GM21786 (cell line): ENCODE data around the gene TNFRSF1A.
"Not testable (repeated sequence)": the region's sequence is repeated elsewhere in the genome, so short reads cannot be mapped to it uniquely, and the experiment has no call there.

Experiments used
- ATAC-seq: cut with Tn5 transposase; IDR thresholded peaks from one replicate; pipeline ENCODE4 v1.9.1; 2021; ENCODE audit not compliant: unreplicated experiment

The TNFRSF1A gene

DNA sequence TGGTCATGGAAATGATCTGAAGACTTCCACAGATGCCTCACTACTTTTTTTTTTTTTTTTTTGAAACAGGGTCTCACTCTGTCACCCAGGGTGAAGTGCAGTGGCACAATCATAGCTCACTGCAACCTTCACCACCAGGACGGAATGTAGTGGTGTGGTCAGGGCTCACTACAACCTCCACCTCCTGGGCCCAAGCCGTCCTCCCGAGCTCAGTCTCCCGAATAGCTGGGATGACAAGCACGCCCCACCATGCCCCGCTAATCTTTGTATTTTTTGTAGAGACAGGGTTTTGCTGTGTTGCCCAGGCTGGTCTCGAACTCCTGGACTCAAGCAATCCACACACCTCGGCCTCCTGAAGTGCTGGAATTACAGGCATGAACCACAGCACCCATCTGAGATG lies 3.3 kb downstream of the TNFRSF1A start:
- ATAC-seq: not testable (repeated sequence)

DNA sequence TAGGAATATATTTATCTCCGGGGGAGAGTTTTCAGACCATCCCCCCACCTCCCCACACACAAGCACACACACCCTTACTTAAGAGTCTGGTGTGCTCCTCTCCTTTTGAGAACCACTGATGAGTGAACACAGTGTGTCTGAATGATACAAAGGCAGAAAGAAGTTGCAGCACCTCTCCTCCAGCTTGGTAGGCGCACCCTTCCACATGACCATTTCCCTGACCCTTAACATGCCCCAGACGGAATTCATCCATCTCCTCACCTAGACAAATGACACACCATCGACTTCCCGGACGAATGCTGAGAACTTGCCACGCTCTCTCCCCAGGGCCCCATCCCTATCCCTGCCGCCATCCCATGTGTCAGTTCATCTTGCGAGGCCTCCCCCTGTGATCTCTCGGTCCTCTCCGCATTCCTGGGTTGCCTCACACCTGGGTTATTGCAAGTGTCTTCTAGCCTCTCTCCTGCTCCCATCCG lies 3.9 kb downstream of the TNFRSF1A start:
- ATAC-seq: no peak

DNA sequence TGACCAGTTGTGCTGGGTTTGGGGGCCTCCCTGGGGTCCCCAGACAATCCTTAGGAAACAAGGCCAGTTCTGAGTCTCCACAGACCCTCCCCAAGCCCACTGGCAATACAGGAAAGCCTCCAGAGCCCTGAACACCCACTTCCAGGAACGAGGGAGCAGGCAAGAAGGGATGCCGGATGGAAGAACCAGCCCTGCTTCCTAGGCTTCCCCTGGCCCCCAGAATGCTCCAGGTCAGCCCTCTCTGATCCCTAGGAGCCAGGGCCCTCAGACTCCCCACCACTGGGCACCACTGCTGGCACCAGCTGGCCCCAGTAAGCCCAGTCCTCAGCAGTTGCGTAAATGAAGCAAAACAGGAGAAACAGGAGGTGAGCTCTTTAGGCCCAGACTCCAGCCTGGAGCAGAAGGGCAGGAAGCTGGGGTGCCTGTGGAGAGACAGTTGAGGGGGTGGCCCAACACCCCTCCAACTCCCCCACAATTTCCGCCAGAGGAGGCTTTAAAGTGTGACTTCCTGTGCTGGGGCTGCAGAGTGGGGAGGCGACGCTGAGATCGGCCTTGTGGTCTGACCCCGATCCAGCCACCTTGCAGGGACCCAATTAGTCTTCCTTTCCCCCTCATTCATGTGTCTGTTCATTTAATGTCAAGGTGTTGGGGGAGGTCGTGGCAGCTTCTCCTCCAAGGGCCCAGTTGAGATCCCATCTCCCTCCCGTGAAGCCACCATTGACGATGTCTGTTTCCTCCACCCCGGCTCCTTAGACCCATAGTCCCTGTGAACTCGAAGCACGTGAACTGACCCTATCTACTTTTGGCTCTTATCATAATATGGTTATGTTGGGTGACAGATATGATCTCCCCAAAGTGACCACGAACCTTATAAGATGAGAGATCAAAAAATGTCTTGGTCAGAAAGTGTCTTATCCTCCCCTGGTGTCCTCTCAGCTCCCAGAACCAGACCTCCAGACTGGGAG lies 4.7 kb downstream of the TNFRSF1A start:
- no peak for ATAC-seq

DNA sequence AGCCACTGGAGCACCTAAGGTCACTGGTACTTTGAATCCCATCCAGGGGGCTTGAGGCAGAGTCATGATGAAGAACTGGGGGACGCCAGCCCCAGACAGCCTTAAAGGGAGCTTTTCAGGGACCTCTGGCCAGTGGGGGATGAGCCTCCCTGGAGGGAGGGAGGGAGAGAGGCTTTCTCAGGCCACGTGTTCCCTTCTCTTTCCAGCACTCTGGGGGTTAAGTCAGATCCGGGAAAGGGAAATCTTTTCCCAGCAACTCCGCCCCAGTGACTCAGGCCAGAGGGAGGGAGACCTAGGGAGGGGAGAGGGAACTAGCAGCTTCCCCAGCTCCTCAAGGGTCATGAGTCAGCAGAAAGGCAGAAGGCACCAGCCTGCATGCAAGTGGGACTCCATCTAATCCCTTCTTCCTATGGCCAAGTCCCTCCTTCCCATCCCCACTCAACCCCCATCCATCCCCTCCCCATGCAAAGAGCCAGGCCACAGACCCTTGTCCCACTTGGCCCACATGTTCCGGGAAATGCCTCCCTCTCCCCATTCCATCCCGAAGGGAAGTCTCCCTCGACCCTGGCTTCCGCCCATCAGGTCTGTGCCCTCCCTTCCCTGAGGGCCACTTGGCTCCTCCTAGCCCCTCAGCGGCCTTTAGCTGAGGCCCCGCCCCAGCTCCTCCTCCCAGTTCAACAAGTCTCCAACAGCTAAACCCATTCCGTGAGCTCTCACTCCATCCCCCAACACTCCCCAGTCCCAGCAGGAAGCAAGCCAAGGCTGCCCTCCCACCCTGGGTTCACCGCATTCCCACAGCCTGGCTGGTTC lies 5.6 kb downstream of the TNFRSF1A start:
- no peak for ATAC-seq

DNA sequence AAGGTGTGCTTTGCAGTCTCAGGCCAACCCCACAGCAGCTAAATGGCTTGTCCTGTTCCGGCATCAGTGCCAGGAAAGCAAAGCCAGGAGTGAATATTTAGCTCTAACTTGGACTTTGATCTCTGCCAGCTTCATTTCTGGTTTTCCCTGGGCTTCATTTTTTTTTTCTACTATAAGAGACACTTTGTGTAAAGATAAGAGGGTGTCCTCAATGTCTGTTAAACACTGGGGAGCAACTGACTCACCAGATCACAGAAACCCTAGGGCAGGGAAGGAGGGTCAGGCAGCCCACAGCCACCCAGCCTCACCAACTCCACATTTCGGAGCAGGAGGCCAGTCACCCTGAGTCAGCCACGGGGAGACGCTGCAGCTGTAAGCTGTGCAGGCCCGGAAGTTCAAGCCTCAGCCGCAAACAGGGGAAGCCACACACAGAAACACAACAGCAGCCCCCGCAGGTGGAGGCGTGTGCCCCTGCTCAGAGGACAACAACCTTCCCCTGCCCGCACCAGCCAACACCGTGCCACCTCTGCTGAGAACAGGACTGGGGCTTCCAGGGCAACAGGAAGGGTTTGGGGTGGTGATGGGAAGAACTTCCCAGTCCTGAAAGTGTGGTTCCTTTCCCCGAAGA lies 6.3 kb downstream of the TNFRSF1A start:
- peak; percentile 72 for ATAC-seq

DNA sequence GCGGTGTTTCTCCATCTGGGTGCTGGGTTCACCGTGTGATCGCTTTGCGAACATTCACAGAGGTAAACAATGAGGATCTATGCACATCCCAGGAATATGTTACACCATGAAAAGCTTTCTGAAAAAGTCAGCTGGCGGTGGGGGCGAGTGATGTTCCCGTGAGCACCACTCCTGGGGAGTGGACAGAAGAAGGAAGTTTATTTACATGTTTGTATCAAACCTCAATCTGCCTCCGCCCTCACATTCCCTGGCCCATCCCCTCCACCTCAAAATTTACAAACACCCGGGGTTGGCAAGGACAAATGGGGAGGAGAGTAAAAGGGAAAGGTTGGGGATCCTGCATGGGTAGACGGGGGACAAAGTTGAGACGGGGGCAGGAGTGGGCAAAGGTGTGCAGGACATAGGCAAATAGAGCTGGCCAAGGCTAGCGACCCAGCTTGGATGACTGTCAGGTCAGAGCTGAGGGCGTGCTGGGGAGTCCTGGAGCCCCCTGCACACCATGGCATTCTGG lies 6.9 kb downstream of the TNFRSF1A start:
- no peak for ATAC-seq

DNA sequence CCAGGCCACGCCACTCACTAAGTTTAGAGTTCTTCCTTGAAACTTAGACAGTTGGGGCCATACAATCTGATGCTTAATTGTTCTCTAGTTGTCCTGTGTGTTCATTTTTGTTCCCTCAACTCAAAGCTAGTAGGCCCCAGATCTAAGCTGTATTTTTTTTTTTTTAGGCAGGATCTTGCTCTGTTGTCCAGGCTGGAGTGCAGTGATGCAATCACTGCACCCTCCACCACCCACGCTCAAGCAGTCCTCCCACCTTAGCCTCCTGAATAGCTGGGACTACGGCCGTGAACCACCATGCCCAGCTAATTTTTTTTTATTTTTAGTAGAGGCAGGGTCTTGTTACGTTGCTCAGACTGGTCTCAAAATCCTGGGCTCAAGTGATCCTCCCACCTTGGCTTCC lies 7.5 kb downstream of the TNFRSF1A start:
- no peak for ATAC-seq

DNA sequence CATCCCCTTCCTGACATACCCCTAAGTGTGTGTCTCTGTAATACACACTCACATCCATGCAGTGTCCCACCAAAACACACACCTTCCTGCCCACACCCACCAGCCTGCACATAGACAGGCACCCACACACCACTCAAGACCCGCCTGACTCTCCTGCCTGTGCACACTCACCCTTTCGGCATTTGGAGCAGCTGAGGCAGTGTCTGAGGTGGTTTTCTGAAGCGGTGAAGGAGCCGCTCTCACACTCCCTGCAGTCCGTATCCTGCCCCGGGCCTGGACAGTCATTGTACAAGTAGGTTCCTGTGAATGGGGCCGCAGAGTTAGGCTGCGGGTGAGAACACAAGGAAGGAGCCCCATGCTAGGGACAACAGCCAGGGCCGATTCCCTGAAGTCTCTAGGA lies 8.3 kb downstream of the TNFRSF1A start:
- no peak for ATAC-seq

DNA sequence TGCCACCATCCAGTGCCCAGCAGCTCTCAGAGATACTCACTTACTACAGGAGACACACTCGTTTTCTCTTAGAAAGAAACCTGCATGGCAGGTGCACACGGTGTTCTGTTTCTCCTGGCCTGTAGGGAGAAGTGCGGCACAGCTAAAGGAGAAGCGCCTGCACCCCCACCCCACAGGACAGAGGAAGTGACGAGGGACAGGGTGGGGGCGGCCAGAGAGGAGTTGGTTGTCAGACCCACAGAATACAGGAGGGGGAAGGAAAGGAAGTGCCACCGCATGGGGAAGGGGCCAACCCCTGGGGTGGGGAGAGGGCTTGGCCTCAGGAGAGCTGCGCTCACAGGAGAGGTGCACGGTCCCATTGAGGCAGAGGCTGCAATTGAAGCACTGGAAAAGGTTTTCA lies 8.8 kb downstream of the TNFRSF1A start:
- ATAC-seq: no peak

DNA sequence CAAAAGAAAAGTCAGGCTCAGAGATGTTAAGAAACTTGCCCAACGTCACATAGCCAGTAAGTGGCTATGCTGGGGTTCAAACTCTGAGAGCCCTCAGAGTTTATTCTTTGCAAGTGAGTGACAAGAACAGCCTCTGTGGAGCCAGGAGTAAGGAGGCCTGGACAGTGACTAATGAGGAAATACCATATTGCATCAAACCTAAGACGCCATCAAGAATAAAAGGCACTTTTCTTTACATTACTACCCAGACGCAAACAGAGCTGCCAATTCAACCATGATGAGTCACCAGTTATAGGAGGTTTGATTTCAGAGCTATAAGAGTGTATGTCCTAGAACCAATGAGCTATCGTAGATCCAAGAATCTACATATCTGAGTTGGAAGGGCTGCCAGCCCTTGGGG lies 9.4 kb downstream of the TNFRSF1A start:
- no peak for ATAC-seq

DNA sequence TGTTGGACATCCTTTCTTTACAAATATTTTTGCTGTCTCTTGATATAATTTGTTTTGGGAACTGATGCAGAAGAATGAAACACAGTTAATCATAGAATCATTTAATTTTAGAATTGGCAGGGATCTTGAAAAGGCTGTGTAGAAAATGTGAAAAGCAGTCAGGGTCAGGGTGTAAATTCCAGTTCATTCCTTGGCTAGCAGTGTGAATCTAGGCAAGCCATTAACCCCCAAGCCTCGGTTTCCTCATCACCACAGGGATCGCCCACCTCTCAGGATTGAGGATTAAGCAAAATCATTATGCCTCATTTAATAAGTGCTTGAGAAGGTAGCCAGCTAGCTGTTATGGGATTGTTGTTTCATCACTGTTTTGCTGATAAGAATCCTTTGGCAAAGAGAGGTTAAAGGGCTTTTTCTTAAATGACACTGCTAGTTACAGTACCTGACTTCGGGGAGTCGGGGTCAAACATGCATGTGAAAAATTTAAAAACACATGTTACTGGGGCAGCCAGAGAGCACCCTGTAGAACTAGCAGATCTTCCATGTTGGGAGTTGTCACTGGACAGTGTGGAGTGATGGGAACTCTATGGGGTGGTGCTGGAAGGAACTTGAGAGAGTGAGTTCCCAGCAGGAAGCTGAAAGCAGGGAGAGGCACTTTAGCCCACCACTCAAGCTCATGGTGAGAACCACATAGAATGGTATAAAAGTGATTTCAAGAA lies 10.7 kb downstream of the TNFRSF1A start:
- no peak for ATAC-seq

DNA sequence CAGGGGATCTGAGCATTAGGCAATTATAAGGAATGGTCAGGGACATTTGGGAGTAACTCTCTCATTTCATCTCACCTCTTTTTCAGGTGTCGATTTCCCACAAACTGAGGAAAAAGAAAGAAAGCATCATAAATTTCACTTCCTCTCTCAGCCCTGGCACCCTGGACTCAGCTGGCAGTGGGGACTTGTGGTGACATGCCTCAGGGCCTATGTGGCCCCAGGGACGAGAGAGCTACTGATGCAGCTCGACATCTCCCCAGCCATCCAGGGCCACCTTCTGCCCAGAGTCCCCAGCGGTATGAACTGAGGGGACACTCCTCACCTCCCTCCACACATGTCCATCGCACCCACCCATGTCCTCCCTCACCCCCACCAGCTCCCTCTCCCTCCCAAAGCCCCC lies 11.7 kb downstream of the TNFRSF1A start:
- peak; percentile 69 for ATAC-seq

DNA sequence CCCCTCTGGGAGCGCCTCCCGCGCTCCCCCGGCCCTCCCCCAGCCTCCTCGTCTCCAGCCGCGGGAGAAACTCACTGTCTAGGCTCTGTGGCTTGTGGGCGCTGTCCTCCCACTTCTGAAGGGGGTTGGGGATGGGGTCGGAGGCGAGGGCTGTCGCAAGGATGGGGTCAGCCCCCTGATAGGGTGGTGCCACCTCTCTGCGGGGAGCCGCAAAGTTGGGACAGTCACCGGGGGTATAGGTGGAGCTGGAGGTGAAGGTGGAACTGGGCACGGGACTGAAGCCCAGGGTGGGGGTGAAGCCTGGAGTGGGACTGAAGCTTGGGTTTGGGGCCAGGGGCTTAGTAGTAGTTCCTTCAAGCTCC lies 12.2 kb downstream of the TNFRSF1A start:
- no peak for ATAC-seq

DNA sequence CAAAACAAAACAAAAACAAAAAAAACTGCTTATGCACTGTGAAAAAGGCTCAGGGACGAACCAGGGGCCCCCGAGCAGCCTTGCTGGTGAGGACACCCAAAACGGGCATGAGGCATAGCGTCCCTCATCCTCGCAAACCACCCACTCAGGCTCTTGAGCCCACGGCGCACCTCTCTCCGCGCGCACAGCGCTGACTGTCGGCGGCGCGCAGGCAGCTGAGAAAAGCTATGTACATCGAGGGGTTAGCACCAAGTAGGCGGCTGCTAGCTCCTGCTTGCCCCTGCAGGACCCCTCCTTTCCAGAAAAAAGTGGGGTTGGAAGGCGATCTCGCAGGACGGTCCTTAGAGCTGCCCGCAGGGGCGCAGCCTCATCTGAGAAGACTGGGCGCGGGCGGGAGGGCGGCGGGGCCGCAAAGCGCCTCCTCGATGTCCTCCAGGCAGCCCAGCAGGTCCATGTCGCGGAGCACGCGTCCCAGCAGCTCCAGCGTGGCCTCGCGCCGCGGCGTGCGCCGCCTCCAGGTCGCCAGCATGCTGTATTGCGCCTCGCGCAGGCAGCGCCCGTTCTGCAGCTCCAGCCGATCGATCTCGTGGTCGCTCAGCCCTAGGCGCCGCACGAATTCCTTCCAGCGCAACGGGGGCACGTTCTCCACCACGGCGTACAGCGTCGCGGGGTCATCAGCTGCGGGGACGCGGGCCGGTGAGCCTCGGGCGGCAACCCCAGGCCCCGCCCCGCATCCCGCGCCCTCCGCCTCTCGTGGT lies 12.8 kb downstream of the TNFRSF1A start:
- ATAC-seq: no peak

DNA sequence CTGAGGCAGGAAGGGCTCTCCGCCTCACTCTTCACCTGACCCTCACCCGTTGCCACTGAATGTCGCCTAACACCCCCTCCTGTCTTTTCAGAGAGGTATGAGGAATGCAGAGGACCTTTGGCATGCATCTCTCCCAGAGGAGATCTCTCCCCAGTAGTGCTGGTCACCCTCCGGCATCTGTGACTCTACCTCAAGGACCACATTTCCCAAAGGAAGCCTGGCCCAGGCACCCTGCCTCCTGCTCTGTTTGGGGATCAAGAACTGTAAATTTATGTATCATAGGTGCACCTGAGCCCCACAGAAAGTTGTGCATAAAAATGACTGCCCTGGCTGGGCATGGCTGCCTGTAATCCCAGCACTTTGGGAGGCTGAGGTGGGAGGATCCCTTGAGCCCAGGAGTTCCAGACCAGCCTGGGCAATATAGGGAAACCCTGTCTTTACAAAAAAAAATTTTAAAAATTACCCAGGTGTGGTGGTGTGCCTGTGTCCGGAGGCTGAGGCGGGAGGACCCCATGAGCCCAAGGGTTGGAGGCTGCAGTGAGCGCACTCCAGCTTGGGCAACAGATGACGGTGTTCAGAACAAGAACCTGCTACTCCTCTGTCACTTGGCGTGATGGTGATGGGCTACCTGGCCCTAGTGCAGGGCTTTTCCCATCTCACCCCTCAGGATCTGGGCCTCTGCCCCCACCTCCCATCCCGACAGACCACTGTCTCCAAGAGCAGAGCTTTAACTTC lies 13.7 kb downstream of the TNFRSF1A start:
- no peak for ATAC-seq

DNA sequence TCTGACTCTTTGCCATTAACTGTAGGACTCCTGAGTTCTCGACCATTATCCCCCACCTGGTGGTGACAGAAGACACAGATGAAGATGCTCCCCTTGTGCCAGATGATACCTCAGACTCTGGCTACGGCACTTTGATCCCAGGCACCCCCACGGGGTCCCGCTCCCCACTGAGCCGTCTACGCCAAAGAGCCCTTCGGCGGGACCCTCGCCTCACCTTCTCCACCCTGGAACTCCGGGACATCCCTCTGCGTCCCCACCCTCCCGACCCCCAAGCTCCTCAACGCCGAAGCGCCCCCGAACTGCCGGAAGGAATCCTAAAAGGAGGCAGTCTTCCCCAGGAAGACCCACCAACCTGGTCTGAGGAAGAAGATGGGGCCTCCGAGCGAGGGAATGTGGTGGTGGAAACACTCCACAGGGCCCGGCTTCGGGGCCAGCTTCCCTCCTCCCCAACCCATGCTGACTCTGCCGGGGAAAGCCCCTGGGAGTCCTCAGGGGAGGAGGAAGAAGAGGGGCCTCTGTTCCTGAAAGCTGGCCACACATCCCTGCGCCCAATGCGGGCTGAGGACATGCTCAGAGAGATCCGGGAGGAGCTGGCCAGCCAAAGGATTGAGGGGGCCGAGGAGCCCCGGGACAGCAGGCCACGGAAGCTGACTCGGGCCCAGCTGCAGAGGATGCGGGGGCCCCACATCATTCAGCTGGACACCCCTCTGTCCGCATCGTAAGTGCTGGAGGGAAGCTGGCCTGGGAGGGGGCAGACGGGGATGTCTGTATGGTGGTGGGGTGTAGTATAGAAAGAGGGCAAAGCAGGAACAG lies 14.4 kb downstream of the TNFRSF1A start:
- no peak for ATAC-seq

DNA sequence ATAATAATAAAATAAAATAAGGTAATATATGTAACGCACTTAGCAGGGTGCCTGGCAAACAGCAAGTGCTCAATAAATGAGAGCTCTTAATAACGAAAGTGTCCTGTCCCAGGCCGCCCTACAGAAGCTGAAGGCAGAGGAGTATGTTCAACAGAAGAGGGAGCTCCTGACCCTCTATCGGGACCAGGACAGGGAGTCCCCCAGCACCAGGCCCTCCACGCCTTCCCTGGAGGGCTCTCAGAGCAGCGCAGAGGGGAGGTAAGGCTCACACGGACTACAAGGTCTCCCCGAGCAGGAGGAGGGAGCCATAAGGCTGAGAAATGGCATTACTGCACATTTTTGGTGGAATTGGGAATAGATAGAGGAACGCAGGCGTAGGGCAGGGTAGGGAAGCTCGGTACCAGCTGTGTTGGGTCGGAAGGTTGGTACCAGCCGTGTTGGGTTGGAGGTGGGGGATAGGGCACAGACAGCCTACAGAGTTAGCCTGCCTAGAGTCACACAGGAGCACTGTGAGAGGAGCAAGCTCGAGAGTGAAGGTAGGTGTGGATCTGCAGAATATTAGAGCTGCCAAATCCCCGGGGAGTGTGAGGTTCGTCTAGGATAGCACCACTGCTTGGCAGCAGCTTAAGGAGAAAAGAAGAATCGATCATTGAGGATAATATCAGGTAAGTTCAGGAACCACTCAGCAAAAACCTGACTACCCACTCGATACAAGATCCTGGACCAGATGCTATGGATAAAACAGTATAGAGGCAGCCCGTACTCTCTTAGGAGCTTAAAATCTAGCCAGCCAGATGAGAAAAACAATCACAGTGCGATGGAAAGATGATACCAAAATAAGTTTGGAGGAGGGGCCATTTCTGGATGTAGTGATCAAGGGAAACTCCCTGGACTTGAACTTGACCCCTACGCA lies 15.3 kb downstream of the TNFRSF1A start:
- no peak for ATAC-seq
